Gastrocnemius medialis (tissue), 4 donors: ENCODE results near the gene CPA4.

Experiments used
- CTCF ChIP-seq, 5 experiments: fragments of 450-650 bp in 3 of 5; fragments of 200-600 bp in 2 of 5; sonication (generic) in 2 of 5; IDR thresholded peaks in 4 of 5; conservative IDR thresholded peaks in 1 of 5; 1 replicate in 4 of 5; 2 replicates in 1 of 5; pipeline ENCODE4 v1.5.1; 2016 to 2019; ENCODE audit warnings: antibody characterized with exemption in 5 of 5, mild to moderate bottlenecking in 3 of 5, moderate library complexity in 3 of 5
- POLR2A ChIP-seq, 2 donors: fragments of 450-650 bp; IDR thresholded peaks; one replicate each; pipeline ENCODE4 v1.6.1; 2017; ENCODE audit warnings: antibody characterized with exemption in 2 of 2, mild to moderate bottlenecking in 2 of 2, moderate library complexity in 2 of 2

DNA sequence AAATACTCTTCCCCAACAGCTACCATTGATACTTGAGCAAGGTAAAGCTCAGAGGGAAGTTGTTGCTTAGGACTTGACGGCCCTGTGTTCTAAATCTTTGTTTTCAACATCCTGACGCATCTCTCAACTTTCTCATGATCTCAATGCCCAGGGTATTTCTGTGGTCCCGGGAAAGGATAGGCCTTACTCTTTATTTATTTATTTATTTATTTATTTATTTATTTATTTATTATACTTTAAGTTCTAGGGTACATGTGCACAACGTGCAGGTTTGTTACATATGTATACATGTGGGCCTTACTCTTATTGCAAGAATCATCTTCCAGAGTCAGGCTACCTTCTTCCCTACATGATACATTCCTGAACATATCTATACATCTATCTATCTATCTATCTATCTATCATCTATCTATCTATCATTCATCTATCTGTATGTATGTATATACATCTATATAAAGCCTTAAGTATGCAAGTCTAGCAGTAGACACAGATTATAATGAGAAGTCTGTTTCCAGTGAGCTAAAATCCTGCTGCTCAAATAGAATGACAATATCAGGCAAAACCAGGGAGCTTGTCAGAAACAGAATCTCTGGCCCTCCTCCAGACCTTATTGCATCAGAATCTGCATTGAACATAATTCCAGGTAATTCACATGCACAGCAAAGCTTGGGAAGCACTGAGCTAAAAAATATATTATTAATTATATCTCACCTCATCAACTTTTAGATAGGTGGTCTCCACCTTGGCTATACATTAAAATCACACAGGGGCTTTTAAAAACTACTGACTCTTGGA lies 39.5 kb downstream of the CPA4 start:
- TF ChIP-seq CTCF (IDR thresholded peaks at IDR 0.05 in 4 of 5, conservative IDR thresholded peaks at IDR 0.05 in 1 of 5) (no peak), POLR2A (IDR thresholded peaks at IDR 0.05) (no peak)
